NCI-H2029 (cell line): Measurements from ENCODE around the gene EIF3A.

Experiments used
- DNase-seq: peaks from one replicate; lab custom pipeline; 2025; lab: John Stamatoyannopoulos, UW

Gene EIF3A

DNA sequence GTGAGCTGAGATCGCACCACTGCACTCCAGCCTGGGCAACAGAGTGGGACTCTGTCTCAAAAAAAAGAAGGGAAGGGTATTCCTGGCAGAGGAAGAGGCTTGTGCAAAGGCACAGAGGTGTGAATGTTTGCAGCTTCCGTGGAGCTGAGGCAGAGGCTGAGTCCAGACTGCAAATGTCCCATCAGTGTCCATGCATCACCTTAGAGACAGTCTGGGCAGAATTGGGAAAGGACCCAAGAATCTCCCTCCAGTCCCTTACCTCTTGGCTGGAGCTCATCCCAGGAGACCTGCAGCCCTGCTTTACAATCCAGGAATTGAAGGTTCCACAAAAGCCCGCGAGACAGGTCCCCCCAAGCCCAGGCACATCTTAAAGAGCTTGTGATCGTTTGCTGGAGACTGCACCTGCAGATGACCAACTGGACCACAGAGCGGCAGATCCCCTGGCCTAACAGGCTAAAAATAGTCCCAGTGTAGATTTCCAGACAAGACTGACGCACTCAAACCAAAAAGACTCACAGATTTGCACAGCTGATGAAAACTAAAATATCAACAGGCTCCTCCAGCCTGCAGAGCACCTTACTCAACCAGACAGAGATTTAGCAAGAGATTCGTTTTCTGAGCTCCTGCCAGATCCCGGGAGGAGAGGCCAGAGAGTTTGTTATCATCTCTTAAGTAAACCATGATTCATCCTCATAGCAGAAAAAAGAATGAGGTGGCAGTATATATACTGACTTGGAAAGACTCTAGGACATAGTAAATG is 74.0 kb downstream of the EIF3A start:
- no peak for DNase-seq

DNA sequence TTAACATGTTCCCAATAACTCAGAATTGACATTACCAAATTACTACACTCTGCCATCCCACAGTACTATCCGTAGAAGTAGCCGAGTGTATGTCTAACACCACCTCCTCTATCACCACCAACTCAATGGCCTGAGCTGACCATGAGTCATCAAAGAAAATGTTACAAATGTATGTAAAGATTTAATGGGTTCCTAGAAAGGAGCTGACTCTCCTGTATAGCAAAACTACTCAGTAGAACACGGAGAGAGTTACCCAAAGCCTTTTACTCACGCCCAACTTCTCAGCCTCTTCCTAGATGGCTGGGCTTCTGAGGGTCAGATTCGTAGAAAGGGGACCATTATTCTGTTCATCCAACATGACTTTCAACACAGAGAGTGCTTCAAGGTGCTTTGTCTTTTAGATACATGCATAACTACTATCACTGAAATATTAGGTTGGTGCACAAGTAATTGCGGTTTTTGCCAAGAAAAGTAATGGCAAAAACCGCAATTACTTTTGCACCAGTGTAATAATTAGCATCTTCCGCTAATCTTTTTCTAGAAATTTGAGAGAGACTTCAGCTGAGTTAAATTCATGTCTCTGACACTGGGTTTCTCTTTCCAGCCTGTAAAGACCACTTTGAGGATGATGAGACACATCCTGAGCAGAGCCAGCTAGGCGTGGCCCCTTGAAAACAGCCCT is 75.1 kb downstream of the EIF3A start:
- DNase-seq, result no peak

DNA sequence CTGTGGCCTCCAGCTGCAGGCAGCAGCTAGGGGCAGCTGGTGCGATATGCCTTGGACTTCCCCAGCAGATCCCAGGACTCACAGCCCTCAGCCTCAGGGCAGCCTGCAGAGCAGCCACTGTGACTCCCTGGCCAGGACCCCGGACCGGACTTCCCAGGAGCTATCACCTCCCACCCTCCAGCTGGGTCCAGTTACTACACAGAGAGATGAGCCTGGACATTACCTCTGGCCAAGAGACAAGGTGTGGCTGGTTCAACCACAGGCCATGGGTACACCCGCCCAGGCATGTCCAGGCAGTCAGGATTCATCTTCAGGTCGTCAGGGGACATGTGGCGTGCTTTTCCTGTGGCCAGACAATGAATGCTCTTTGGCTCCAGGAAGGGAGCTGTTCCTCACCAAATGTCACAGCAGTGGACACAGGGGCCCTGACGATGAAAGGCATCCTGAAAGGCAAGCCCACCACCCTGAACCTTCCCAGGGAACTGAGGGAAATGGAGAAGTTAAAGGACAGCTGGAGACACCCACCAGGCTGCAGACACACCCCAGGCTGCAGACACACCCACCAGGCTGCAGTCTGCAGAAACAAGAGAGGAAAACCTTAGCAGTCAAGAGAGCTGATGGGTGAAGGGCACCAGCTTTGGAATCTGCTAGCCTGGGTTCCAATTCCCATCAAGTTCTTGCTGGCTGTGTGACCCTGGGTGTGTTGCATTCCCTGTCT is 76.9 kb downstream of the EIF3A start:
- DNase-seq, result no peak

DNA sequence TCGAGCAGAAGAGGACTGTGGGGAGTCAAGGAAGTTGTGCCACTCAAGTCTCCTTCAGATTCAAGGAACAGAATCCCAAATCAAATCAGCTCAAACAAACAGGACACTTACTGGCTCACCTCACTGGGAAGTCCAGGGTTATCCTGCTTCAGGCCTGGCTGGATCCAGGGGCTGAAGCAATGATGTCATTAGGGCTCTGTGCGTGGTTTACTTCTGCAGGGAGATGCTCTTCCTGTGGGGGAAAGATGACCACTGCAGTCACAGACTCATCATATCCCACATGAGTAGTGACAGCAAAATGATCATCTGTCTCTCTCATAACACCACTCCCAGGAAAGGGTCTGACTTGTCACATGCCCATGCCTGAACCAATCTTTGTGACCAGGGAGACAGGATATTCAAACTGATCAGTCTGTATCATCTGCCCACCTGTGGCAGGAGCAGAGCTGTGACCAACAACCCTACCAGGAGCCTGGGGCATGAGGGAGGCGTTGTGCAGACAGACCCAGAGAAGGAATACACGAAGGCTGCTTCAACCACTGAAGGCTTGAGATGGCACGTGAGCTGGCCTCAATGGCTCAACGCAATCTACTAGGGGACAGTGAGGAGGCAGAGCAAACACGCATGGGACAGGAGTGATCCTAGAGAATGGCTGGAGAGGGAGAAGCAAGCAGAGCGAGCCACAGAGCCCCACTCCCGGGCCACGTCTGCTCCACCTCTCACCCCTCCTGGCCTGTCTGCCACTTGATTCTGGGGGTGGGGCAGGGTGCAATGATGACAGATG is 78.7 kb downstream of the EIF3A start:
- DNase-seq, result no peak

- DNase-seq, result no peak
Observed at GRCh38 chr10:118998183-118998582, 82.4 kb downstream of the EIF3A start.

GRCh38 chr10:118997379-118997778 is 83.2 kb downstream of the EIF3A start:
- DNase-seq, result no peak

DNA sequence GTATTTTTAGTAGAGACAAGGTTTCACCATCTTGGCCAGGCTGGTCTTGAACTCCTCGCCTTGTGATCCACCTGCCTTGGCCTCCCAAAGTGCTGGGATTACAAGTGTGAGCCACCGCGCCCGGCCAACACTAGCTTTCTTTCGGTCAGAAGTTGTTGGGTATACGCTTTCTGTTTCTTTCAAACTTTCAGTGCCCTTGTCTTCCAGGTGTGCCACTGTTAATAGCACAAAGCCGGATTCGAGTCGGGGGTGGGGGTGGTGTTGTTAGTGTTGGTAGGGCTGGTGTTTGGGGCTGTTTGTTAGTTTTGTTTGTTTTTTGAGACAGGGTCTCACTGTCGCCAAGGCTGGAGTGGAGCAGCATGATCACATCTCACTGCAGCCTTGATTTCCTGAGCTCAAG is 84.9 kb downstream of the EIF3A start:
- DNase-seq, result no peak

DNA sequence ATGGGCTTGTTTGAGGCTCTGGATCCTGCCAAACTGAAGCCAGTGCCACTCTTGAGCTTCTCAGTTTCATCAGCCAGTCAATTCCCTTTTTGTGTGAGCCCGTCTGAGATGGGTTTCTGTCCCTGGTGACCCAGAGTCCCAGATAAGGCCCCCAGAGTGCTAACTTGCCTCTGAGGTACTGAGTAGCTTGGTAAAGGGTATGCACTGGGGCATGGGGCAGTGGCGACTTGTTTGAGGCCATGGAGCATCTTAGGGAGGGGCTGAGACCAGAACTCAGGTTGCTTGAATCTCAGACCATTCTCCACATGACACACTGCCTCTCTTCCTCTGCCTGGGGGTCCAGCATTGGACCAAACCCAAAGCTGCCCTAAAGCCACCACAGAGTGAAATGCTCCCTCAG is 86.3 kb downstream of the EIF3A start:
- DNase-seq, result no peak

DNA sequence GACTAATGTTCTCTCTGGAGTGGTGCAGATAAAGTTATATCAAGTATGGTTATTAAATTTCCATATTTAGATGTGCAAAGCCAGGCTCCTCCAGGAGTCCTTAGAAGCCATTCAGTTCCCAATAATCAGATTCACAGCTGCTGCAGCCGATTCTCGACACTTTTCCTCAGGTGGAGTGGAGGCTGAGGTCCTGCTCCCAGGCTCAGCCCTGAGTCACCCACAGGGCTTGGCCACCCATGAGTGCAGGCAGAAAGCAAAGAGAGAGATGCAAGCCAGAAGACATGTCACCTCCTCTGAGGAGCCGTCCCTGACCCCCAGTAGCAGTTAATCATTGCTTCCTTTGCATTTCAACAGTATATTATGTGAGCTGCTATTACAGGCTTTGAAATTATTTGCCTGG is 87.4 kb downstream of the EIF3A start:
- DNase-seq, result no peak

GRCh38 chr10:118992496-118992895 is 88.1 kb downstream of the EIF3A start:
- no peak for DNase-seq

DNA sequence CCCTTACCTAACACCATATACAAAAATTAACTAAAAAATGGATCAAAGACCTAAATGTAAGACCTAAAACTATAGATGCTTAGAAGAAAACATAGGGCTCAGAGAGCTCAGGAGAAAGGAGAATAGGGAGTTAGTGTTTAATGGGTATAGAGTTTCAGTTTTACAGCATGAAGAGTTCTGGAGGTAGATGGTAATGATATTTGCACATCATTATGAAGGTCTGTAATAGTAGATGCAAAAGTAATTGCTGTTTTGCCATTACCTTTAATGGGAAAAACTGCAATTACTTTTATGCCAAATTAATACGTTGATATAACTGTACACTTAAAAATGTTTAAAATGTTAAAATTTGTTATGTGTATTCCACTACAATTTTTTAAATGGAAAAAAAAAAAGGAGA is 90.3 kb downstream of the EIF3A start:
- DNase-seq, result no peak

GRCh38 chr10:118986815-118987790 is 93.5 kb downstream of the EIF3A start:
- no peak for DNase-seq

- no peak for DNase-seq
Observed at GRCh38 chr10:118985576-118985975, 95.0 kb downstream of the EIF3A start.
